MV-4-11 (cell line): ENCODE results near the gene SETDB1.
A peak's percentile ranks its signal among the peaks of the same experiment; 100 is the strongest.

Experiments used
- DNase-seq: peaks from one replicate; lab custom pipeline; 2025; lab: John Stamatoyannopoulos, UW

Gene SETDB1

GRCh38 chr1:151002051-151002450 is 75.9 kb downstream of the SETDB1 start:
- peak; percentile 45 for DNase-seq

DNA sequence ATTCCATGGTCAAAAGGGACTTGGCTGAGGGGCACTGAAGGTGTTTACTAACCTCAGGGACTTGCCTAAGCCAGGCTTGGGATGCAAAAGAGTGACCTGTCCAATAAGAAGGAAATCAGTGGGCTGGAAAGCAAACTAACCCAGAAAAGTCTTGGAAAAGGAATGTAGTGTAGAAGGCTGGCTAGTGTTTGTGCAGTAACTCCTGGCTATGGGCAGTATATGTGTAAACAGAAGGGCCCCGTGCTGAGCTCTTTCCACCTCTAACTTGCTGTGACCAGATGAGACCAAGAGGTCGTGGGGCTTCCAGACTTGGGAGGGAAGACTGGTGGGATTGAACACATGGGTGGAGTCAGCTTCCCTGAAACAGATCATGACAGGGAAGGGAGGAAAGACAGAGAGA is 76.4 kb downstream of the SETDB1 start:
- DNase-seq, result no peak

- DNase-seq, result peak; percentile 48
Measured at GRCh38 chr1:151003180-151003579, 77.0 kb downstream of the SETDB1 start.

DNA sequence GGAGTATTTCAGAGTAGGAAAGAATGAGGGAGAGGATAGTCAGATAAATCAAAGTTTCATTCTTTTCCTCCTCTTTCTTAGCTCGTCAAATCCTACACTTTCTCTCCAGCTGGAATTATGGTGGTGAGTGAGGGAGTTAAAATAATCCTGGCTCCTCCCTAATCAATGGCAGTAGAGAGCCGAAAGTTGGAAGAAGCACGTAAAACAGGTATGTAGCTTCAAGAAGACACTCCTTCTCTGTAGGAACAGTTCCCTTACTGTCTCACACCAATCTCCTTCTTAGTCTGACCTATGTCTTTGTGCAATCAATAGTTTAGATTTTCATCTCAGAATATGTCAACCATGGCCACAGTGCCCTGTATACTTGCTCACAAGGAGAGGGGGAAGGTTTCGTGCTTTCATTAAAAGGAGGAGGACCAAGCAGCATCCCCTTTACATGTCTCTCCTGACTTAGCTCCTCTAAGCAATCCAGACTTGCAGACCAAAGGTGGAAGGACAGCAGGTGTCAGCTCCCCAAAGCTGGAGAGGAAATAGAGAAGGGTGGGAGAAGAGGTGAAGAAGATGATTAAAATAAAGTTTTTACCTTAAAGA is 79.7 kb downstream of the SETDB1 start:
- no peak for DNase-seq

- peak; percentile 76 for DNase-seq
Measured at GRCh38 chr1:151006327-151007052, 80.3 kb downstream of the SETDB1 start, which contains the start of gene MINDY1. Gene MINDY1 (minus strand): TSS chr1:151006902. CDS start chr1:151002617, 4,285 bp downstream.

DNA sequence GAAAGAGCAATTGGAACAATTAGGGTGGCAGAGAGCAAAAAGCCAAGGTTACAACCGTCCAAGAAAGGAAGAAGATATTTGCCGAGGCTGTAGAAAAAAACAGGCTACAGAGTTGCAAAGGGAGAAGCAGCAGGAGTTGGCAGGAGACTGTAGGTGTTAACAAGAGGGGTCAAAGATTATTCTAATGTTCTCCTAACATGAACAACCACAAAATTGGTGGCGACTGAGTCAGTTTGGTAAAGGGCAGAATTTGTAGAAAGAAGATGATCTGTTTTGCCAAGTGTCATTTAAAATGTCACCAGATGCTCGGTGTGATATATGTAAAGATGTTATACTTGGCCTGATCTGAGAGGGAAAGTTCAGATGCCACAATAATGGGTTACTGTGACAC is 81.7 kb downstream of the SETDB1 start:
- DNase-seq, result no peak

GRCh38 chr1:151008244-151009205 is 82.4 kb downstream of the SETDB1 start, which contains the start of gene PRUNE1:
Gene PRUNE1 (plus strand): TSS chr1:151008449. CDS start chr1:151008633, 184 bp downstream.
- DNase-seq, result peak; percentile 94

GRCh38 chr1:151009206-151009587 is 83.0 kb downstream of the SETDB1 start:
- no peak for DNase-seq

GRCh38 chr1:151009674-151010345 is 83.6 kb downstream of the SETDB1 start:
- no peak for DNase-seq

- no peak for DNase-seq
Measured at GRCh38 chr1:151010346-151010726, 84.2 kb downstream of the SETDB1 start.

- DNase-seq, result peak; percentile 7
Measured at GRCh38 chr1:151011154-151011850, 85.1 kb downstream of the SETDB1 start.

DNA sequence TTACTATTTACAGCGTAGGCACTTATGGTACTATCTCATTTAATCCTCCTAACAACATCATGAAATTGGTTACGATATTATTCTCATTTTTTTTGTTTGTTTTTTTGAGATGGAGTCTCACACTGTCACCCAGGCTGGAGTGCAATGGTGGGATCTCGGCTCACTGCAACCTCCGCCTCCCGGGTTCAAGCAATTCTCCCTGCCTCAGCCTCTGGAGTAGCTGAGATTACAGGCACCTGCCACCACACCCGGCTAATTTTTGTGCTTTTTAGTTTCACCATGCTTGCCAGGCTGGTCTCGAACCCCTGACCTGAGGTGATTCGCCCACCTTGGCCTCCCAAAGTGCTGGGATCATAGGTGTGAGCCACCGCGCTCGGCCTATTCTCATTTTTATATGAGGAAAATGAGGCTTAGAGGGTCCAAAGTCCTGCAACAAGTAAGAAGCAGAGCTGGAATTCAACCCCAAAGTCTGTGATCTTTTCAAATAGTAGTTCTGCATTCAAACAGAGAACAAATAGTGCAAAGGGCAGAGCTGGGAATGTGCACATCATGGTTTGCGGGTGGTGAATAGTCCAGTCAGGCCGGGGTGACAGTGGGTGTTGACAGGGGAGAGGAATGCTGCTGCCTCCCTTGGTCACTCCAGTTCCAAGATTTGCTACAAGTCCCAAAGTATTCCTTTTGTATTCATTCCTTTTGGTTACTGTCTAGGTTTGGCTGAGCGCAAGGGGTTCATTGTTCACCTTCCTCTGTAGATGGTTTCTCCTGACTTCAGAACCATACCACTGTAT is 86.7 kb downstream of the SETDB1 start:
- DNase-seq, result no peak

GRCh38 chr1:151013518-151013917 is 87.4 kb downstream of the SETDB1 start:
- DNase-seq, result no peak
